ENCODE measurements around the gene SLC25A24.
"Not testable (repeated sequence)": the region's sequence is repeated elsewhere in the genome, so short reads cannot be mapped to it uniquely, and the experiment has no call there.

SLC25A24 gene

GRCh38 chr1:108199781-108200686 lies at the start of gene SLC25A24:
Gene SLC25A24, minus strand, starts transcription at chr1:108200343. Its CDS starts 205 bp downstream, at chr1:108200138.
- peak; percentile 40 to 66 for DNase-seq (ENCODE audit: low read depth in 2 of 2)

- DNase-seq (ENCODE audit: low read depth in 2 of 2) = not testable (repeated sequence)
Measured at GRCh38 chr1:108243976-108244375, 43.8 kb upstream of the SLC25A24 start, which contains the start of gene NBPF4. Gene NBPF4, minus strand, starts transcription at chr1:108244076. Its CDS starts 315 bp downstream, at chr1:108243761.

- not testable (repeated sequence) for DNase-seq (ENCODE audit: low read depth in 2 of 2)
Measured at GRCh38 chr1:108239426-108239825, 39.3 kb upstream of the SLC25A24 start.

GRCh38 chr1:108235308-108235707 lies 35.2 kb upstream of the SLC25A24 start:
- DNase-seq (ENCODE audit: low read depth in 2 of 2) = not testable (repeated sequence)

- not testable (repeated sequence) for DNase-seq (ENCODE audit: low read depth in 2 of 2)
Measured at GRCh38 chr1:108232183-108232582, 32.0 kb upstream of the SLC25A24 start.

GRCh38 chr1:108229976-108230375 lies 29.8 kb upstream of the SLC25A24 start:
- not testable (repeated sequence) for DNase-seq (ENCODE audit: low read depth in 2 of 2)

GRCh38 chr1:108227772-108228171 lies 27.6 kb upstream of the SLC25A24 start:
- DNase-seq (ENCODE audit: low read depth in 2 of 2) = not testable (repeated sequence)

GRCh38 chr1:108226855-108227254 lies 26.7 kb upstream of the SLC25A24 start:
- DNase-seq (ENCODE audit: low read depth in 2 of 2) = not testable (repeated sequence)

GRCh38 chr1:108223226-108223625 lies 23.1 kb upstream of the SLC25A24 start:
- not testable (repeated sequence) for DNase-seq (ENCODE audit: low read depth in 2 of 2)

- not testable (repeated sequence) for DNase-seq (ENCODE audit: low read depth in 2 of 2)
Measured at GRCh38 chr1:108217515-108218174, 17.5 kb upstream of the SLC25A24 start.

- DNase-seq (ENCODE audit: low read depth in 2 of 2) = not testable (repeated sequence)
Measured at GRCh38 chr1:108217007-108217406, 16.9 kb upstream of the SLC25A24 start.

- DNase-seq (ENCODE audit: low read depth in 2 of 2) = not testable (repeated sequence)
Measured at GRCh38 chr1:108216028-108216890, 16.1 kb upstream of the SLC25A24 start.

GRCh38 chr1:108214641-108215465 lies 14.7 kb upstream of the SLC25A24 start:
- DNase-seq (ENCODE audit: low read depth in 2 of 2) = not testable (repeated sequence)

- no peak for DNase-seq (ENCODE audit: low read depth in 2 of 2)
Measured at GRCh38 chr1:108211014-108211413, 10.9 kb upstream of the SLC25A24 start.

- no peak for DNase-seq (ENCODE audit: low read depth in 2 of 2)
Measured at GRCh38 chr1:108209456-108210108, 9.4 kb upstream of the SLC25A24 start.

- DNase-seq (ENCODE audit: low read depth in 2 of 2) = no peak
Measured at GRCh38 chr1:108208724-108209446, 8.7 kb upstream of the SLC25A24 start.

- DNase-seq (ENCODE audit: low read depth in 2 of 2) = not testable (repeated sequence)
Measured at GRCh38 chr1:108203582-108203981, 3.4 kb upstream of the SLC25A24 start.

GRCh38 chr1:108201687-108202086 lies 1.5 kb upstream of the SLC25A24 start:
- no peak for DNase-seq (ENCODE audit: low read depth in 2 of 2)

GRCh38 chr1:108200687-108201051 lies 526 bp upstream of the SLC25A24 start:
- DNase-seq (ENCODE audit: low read depth in 2 of 2) = peak; percentile 13 to 31

Measured in stimulated activated CD4-positive, alpha-beta T cell treated with anti-CD3 and anti-CD28 coated beads, Interleukin-15, amount 100 ng/mL, for 48 hours (primary cell).